GM12865 (cell line): ENCODE results near the gene ACTN4.

Experiments
- DNase-seq: peaks from one replicate; pipeline ENCODE4 v3.0.0; 2010; ENCODE audit warnings: low read depth
- H3K4me3 ChIP-seq: 2 replicates; pipeline ENCODE4 v1.5.1; 2011; ENCODE audit warnings: mild to moderate bottlenecking, low read depth, low read length, control low read depth
- TF ChIP-seq, protein P1 (sequence below): IDR thresholded peaks from 2 replicates; pipeline ENCODE4 v1.5.1; 2011; ENCODE audit warnings: low read length, control low read depth, low read depth, inconsistent platforms; ENCODE audit not compliant: insufficient read depth; ENCODE audit errors: missing control alignments

ACTN4 gene

DNA sequence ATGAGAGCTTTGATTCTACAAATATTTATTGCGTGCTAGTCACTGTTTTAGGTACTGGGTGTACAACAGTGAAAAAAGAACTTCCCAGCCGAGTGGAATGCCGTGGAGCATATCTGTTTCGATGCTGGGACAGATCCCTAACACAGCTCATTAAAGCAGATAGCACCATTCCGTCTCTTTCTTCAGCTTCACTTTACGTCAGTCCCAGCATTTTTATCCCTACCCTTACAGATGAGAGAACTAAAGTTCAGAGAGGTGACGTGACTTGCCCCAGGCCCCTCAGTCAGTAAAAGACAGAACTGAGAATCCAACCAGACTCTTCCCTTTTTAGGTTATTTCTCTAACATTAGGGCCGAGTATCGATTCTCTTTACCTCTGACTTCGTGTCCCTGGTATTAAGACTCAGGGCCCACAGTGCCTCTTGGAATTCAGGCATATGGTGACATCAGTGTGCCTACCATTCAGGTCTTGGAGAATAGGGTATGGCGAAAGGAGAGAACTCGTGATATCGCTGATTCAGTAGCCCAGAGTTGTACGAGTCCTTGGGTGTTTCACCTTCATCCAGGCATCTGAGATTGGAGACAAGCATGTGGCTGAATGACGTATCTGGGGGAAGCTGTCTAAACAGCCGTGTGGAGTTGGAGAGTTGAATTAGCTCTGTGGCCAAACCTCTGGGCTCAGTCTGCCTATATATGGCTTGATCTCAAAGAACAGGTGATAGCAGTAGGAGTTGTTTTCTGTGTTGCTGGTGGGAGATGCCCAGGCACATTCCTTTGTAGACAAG lies 27.1 kb downstream of the ACTN4 start:
- no peak overlapping the region for H3K4me3 ChIP-seq

DNA sequence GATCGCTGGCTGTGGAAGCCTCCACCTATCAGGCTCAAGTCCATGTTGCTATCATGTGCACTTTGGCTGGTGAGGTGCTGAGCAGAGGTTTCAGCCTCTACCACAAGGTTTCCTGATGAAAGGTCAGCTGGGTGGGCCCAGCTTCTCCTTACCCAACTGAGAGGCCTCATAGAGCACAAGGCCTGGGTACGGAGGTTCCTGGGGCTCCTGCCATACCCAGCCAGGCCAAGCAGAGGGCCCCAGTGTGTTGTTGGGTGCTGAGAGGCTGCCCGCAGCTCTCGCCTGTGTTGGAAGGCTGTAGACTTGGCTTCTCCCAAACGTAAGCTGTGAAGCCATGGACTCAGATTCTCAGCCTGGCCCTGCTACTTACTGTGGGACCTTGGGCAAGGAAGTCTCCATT lies 28.2 kb downstream of the ACTN4 start:
- H3K4me3 ChIP-seq, result no peak overlapping the region
- TF ChIP-seq, protein P1, sequence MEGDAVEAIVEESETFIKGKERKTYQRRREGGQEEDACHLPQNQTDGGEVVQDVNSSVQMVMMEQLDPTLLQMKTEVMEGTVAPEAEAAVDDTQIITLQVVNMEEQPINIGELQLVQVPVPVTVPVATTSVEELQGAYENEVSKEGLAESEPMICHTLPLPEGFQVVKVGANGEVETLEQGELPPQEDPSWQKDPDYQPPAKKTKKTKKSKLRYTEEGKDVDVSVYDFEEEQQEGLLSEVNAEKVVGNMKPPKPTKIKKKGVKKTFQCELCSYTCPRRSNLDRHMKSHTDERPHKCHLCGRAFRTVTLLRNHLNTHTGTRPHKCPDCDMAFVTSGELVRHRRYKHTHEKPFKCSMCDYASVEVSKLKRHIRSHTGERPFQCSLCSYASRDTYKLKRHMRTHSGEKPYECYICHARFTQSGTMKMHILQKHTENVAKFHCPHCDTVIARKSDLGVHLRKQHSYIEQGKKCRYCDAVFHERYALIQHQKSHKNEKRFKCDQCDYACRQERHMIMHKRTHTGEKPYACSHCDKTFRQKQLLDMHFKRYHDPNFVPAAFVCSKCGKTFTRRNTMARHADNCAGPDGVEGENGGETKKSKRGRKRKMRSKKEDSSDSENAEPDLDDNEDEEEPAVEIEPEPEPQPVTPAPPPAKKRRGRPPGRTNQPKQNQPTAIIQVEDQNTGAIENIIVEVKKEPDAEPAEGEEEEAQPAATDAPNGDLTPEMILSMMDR, result no peak
- DNase-seq, result peak; percentile 49

More for the DNA sequence above, 27.1 kb downstream of the ACTN4 start:
- no peak for DNase-seq
- TF ChIP-seq, protein P1, result no peak

DNA sequence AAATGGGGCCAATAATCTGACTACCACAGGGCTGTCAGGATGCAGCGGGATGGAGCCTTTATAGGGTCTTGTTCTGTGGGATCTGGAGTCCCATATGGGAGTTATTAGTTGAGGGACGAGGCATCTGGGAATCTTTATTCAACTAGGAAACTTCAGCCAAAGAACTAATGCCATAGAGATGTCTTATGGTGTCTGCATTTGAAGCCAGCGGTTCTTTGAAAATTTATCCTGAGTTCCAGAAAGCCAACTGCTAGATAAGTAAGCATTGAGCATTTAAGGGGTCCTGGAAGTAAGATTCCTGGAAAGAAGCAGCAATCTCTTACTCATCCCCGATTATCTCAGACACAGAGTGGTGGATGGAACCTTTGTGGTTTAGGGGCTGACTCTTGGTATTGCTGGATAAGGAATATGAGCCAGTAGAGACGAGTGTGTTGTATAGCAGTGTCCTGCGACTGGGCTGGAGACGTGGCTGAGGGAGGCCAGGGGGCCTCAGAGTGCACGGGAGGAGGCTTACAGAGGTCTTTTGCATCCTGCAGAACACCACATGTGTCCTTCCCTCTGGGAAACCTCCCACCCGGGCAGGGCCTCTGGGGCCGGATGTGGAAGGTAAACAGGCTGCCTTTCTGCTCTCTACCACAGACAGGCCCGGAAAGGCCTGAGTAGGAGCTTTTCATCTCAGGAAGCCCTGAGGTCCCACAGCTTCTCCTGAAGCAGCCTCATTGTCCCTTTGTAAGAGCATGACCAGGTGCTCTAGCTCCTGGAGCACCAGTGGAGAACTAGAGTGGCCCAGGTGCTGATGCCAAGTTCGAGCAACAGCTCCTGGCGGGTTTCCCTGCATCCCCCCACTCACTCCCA lies 28.8 kb downstream of the ACTN4 start:
- no peak overlapping the region for H3K4me3 ChIP-seq
- DNase-seq, result peak; percentile 55
- TF ChIP-seq, protein P1, result no peak

DNA sequence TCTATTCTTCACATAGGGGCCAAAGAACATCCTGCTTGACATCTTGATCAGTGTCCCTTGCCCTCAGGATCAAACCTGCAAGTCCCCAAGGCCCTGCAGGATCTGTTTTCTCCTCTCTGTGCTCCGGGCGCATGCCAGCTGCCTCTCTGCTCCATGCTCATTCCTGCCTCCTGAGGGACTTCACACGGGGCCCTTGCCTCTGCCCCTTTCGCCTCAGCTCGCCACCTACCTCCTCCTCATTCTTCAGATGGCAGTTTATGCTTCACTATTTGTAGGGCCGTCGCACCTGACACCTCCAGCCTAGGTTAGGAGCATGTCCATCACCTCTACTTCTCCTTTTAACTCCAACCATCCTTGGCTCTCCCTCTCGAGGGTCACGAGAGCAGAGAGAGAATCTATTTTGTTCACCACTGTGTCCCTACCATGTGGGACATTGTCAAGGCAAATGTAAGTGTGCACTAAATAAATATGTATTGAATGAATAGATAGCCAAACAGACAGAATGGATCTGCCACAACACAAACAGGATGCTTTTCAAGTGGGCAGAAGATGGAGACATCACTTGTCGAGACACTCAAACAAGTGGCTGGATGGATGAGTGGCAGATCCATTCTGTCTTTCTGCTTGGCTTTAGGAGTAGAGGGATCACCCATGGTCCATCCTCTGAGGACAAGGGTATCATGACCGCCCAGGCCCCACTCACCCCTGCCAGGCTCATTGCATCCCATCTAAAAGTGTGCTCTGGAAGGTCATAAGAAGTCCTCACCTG lies 29.6 kb downstream of the ACTN4 start:
- DNase-seq, result no peak
- TF ChIP-seq, protein P1, result no peak
- no peak overlapping the region for H3K4me3 ChIP-seq

DNA sequence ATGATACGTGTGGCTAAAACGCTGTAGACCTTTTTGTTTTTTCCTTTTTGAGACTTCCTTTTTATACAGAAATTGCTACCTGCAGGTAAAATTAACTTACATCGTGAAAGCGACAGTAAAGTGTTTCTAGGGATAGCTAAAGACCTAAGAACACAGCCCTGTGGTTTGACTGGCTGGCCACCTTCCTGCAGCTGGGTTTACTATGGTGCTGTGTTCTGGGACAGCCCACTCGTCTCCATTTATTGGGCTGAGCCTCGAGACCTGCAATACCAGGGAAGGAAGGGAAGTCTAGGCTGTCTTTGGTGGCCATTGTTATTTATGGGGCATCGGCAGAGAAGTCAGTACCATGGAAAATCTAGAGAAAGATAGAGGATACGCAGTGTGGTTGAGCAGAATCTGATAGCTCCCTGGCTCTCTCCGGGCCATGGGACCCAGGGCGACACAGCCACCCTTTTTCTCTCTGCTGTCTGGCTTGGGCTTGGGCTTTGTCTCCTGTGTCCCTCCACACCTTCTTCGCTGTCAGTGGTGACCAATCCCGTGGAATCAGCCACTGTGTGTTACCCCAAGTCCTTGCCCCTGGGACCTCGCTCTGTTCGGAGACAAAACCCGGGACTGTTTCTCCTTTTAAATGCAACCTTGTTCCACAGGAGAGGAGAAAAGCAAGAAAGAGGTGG lies 30.9 kb downstream of the ACTN4 start:
- DNase-seq, result no peak
- H3K4me3 ChIP-seq, result no peak overlapping the region
- TF ChIP-seq, protein P1, result no peak

DNA sequence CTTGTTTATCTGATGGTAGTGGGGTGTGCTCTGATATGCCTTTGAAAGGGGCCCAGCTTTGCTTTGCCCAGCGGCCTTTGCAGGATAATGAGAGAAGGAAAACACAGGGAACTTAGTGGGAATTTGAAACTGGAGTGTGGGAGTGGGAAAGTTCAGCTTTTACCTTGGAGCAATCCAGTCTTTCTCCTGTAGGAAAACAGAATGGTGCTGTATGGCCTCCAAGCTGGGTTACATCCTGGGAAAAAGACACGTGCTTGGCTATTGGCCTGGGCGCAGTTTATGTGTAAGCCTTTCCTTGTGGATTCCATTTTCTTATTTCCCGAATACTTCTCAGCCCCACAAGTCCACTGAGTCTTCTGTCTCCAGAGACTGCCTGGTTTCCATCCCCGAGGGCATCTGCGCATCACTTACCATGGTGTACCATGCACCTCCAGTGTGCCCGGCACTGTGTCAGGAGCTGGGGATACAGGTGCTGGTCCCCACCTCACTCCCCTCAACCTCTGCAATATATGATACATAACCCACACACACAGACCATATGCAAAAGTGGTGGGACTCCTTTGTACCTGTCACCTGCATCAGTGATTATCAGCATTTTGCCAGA lies 31.5 kb downstream of the ACTN4 start:
- DNase-seq, result no peak
- TF ChIP-seq, protein P1, result no peak

More for the DNA sequence above, 31.5 kb downstream of the ACTN4 start:
- no peak overlapping the region for H3K4me3 ChIP-seq
